HCT116 (cell line): ENCODE results near the gene CEMP1. TPM values are rescaled to one million over a fixed set of nuclear protein-coding genes. Genes with fewer than 3 reads are reported as not detected.
"Not testable (repeated sequence)": the region's sequence is repeated elsewhere in the genome, so short reads cannot be mapped to it uniquely, and the experiment has no call there.

Experiments used
- ATAC-seq: fragments of 200-7000 bp; cut with Tn5 transposase; 2 replicates; pipeline ENCODE4 v1.9.1; 2020; ENCODE audit warnings: mild to moderate bottlenecking, moderate library complexity
- BruUV-seq: library from RNA; stranded (reverse); fragments of 400-500 nt; replicated peaks from 2 replicates; lab custom pipeline; 2021; lab: Mats Ljungman, UMichigan
- CTCF ChIA-PET: fragments of 300-600 bp; sonication (Branson Sonifier 250); formaldehyde crosslinking; loops from one replicate; lab custom pipeline; 2021; ENCODE audit warnings: antibody characterized with exemption; lab: Charles Lee
- POLR2A ChIA-PET: fragments of 300-600, 350-600 bp; sonication (Branson Sonifier 250); formaldehyde crosslinking; loops from one replicate; lab custom pipeline; 2021; ENCODE audit warnings: antibody characterized with exemption; lab: Charles Lee
- RAD21 ChIA-PET, 2 experiments: fragments of 300-600 bp; sonication (Branson Sonifier 250); formaldehyde crosslinking; loops; one replicate each; lab custom pipeline; 2023; ENCODE audit warnings: low total read pairs in 2 of 2; ENCODE audit not compliant: uncharacterized antibody in 2 of 2, unreplicated experiment in 2 of 2, low non-redundant PET in 1 of 2; lab: Charles Lee
- DNase-seq: peaks from one replicate; pipeline ENCODE4 v3.0.0-alpha.2; 2010; ENCODE audit warnings: low read depth, low spot score
- H2AFZ ChIP-seq: fragments of 200-600 bp; shearing (Covaris generic), sonication (generic); 2 replicates; pipeline ENCODE4 v1.6.1; 2017; ENCODE audit warnings: low read depth, mixed run types, mixed read lengths, antibody characterized with exemption, low read length; ENCODE audit not compliant: poor library complexity, severe bottlenecking
- H3K27ac ChIP-seq: 2 replicates; pipeline ENCODE4 v1.5.1; 2012; ENCODE audit warnings: low read depth, low read length
- H3K27me3 ChIP-seq: fragments of 200-600 bp; sonication (generic); 2 replicates; pipeline ENCODE4 v1.6.1; 2016; ENCODE audit warnings: mixed run types, low read length, mixed read lengths; ENCODE audit not compliant: insufficient read depth
- H3K36me3 ChIP-seq, 2 experiments: fragments of 200-500 bp in 1 of 2; fragments of 200-600 bp in 1 of 2; sonication (Bioruptor generic) in 1 of 2; sonication (generic) in 1 of 2; 2 replicates each; pipeline versions ENCODE4 v1.5.1 to v1.6.1; 2014 to 2016; ENCODE audit warnings: low read length in 2 of 2, inconsistent platforms in 1 of 2, mixed read lengths in 1 of 2, mixed run types in 1 of 2; ENCODE audit not compliant: insufficient read depth in 2 of 2, control insufficient read depth in 1 of 2
- H3K4me1 ChIP-seq, 2 experiments: fragments of 200-600 bp in 1 of 2; sonication (generic) in 1 of 2; 2 replicates each; pipeline versions ENCODE4 v1.5.1 to v1.6.1; 2012 to 2017; ENCODE audit warnings: low read length in 2 of 2, inconsistent platforms in 1 of 2, mild to moderate bottlenecking in 1 of 2, mixed read lengths in 1 of 2, mixed run types in 1 of 2, moderate library complexity in 1 of 2; ENCODE audit not compliant: insufficient read depth in 2 of 2, control insufficient read depth in 1 of 2
- H3K4me2 ChIP-seq: fragments of 200-600 bp; sonication (generic); 2 replicates; pipeline ENCODE4 v1.6.1; 2017; ENCODE audit warnings: mixed run types, low read length, mixed read lengths
- H3K4me3 ChIP-seq, 2 experiments: fragments of 200-600 bp in 1 of 2; sonication (generic) in 1 of 2; replicated peaks in 1 of 2; 2 replicates each; pipeline ENCODE4 v1.5.1; 2011 to 2016; ENCODE audit warnings: low read length in 2 of 2, control low read depth in 1 of 2, low read depth in 1 of 2, mild to moderate bottlenecking in 1 of 2, mixed read lengths in 1 of 2, mixed run types in 1 of 2
- H3K79me2 ChIP-seq: fragments of 200-600 bp; sonication (generic); 2 replicates; pipeline ENCODE4 v1.6.1; 2017; ENCODE audit warnings: mild to moderate bottlenecking, mixed run types, low read length, moderate library complexity, mixed read lengths; ENCODE audit not compliant: insufficient read depth
- H3K9ac ChIP-seq: fragments of 200-600 bp; sonication (generic); 2 replicates; pipeline ENCODE4 v1.6.1; 2016; ENCODE audit warnings: low read length, mixed read lengths
- H3K9me2 ChIP-seq: fragments of 200-600 bp; sonication (generic), shearing (Covaris generic); 2 replicates; pipeline ENCODE4 v1.6.1; 2017; ENCODE audit warnings: mixed run types, mild to moderate bottlenecking, moderate library complexity; ENCODE audit not compliant: insufficient read depth
- H3K9me3 ChIP-seq, 2 experiments: fragments of 200-500 bp in 1 of 2; fragments of 200-600 bp in 1 of 2; sonication (Bioruptor generic) in 1 of 2; sonication (generic) in 1 of 2; 2 replicates each; pipeline ENCODE4 v1.6.1; 2014 to 2017; ENCODE audit warnings: low read length in 2 of 2, mixed read lengths in 2 of 2, inconsistent platforms in 1 of 2, low read depth in 1 of 2, mild to moderate bottlenecking in 1 of 2, mixed run types in 1 of 2, moderate library complexity in 1 of 2; ENCODE audit not compliant: control insufficient read depth in 1 of 2, insufficient read depth in 1 of 2
- H4K20me1 ChIP-seq: fragments of 200-600 bp; sonication (generic), shearing (Covaris generic); 2 replicates; pipeline ENCODE4 v1.6.1; 2017; ENCODE audit warnings: mixed run types, mild to moderate bottlenecking, moderate library complexity; ENCODE audit not compliant: insufficient read depth
- intact Hi-C: fragments of 100-400 bp; cut with micrococcal nuclease; formaldehyde crosslinking; loops from 2 replicates; pipeline ENCODE4 v1.10.0; 2022
- total RNA-seq: library from RNA; stranded (reverse); gene quantifications from one replicate; pipeline ENCODE4 v1.2.1, GENCODE V29; 2021; ENCODE audit not compliant: unreplicated experiment

The CEMP1 gene
- total RNA-seq, 1 experiment from 2014 or later, result 0.32 TPM

GRCh38 chr16:2578905-2579304 is 47.7 kb upstream of the CEMP1 start:
- RAD21 ChIA-PET, result not testable (repeated sequence)

GRCh38 chr16:2577044-2577443 is 45.8 kb upstream of the CEMP1 start:
- ATAC-seq, intact Hi-C loops, POLR2A ChIA-PET, H3K36me3 ChIP-seq, DNase-seq, H3K4me3 ChIP-seq, H3K9me2 ChIP-seq, RAD21 ChIA-PET, BruUV-seq, H3K9me3 ChIP-seq, H3K79me2 ChIP-seq, H3K4me1 ChIP-seq, H3K9ac ChIP-seq, H3K27ac ChIP-seq, H4K20me1 ChIP-seq, H2AFZ ChIP-seq, H3K4me2 ChIP-seq, H3K27me3 ChIP-seq, CTCF ChIA-PET: not testable (repeated sequence)

More at GRCh38 chr16:2578905-2579304, 47.7 kb upstream of the CEMP1 start:
- ATAC-seq, intact Hi-C loops, BruUV-seq, H3K9me2 ChIP-seq, H2AFZ ChIP-seq, H3K4me2 ChIP-seq, H3K27ac ChIP-seq, H3K9me3 ChIP-seq, H3K4me3 ChIP-seq, H3K79me2 ChIP-seq, H3K9ac ChIP-seq, DNase-seq, H3K4me1 ChIP-seq, H3K27me3 ChIP-seq, H4K20me1 ChIP-seq, CTCF ChIA-PET, POLR2A ChIA-PET, H3K36me3 ChIP-seq: not testable (repeated sequence)

GRCh38 chr16:2575839-2576238 is 44.6 kb upstream of the CEMP1 start:
- intact Hi-C loops, CTCF ChIA-PET, RAD21 ChIA-PET, H3K27ac ChIP-seq, H3K4me1 ChIP-seq, H3K4me2 ChIP-seq, BruUV-seq, ATAC-seq, POLR2A ChIA-PET, H3K27me3 ChIP-seq, H3K36me3 ChIP-seq, H3K79me2 ChIP-seq, H3K9ac ChIP-seq, H3K9me2 ChIP-seq, H2AFZ ChIP-seq, H3K9me3 ChIP-seq, H3K4me3 ChIP-seq, DNase-seq, H4K20me1 ChIP-seq: not testable (repeated sequence)

GRCh38 chr16:2572704-2573103 is 41.5 kb upstream of the CEMP1 start:
- BruUV-seq, result not testable (repeated sequence)

More at GRCh38 chr16:2572704-2573103, 41.5 kb upstream of the CEMP1 start:
- intact Hi-C loops, H3K27me3 ChIP-seq, H3K36me3 ChIP-seq, H3K9me2 ChIP-seq, H3K4me1 ChIP-seq, H3K79me2 ChIP-seq, H3K9ac ChIP-seq, DNase-seq, POLR2A ChIA-PET, CTCF ChIA-PET, RAD21 ChIA-PET, H2AFZ ChIP-seq, H3K27ac ChIP-seq, H3K9me3 ChIP-seq, H3K4me3 ChIP-seq, ATAC-seq, H4K20me1 ChIP-seq, H3K4me2 ChIP-seq: not testable (repeated sequence)
